ENCODE data around the gene DEPDC5.
"Not testable (repeated sequence)": the region's sequence is repeated elsewhere in the genome, so short reads cannot be mapped to it uniquely, and the experiment has no call there.

The DEPDC5 gene

GRCh38 chr22:31753634-31754501 lies at the start of gene DEPDC5:
Gene DEPDC5, plus strand, starts transcription at chr22:31754019. Its CDS starts 903 bp downstream, at chr22:31754922.
- DNase-seq = peak; percentile 88

- DNase-seq = no peak
Measured at GRCh38 chr22:31707519-31707918, 46.3 kb upstream of the DEPDC5 start.

GRCh38 chr22:31711226-31711625 lies 42.6 kb upstream of the DEPDC5 start:
- DNase-seq = not testable (repeated sequence)

GRCh38 chr22:31715147-31715778 lies 38.6 kb upstream of the DEPDC5 start:
- no peak for DNase-seq

GRCh38 chr22:31719850-31720471 lies 33.9 kb upstream of the DEPDC5 start:
- DNase-seq = no peak

- DNase-seq = no peak
Measured at GRCh38 chr22:31723723-31724122, 30.1 kb upstream of the DEPDC5 start.

GRCh38 chr22:31726692-31727091 lies 27.1 kb upstream of the DEPDC5 start:
- DNase-seq = no peak

- no peak for DNase-seq
Measured at GRCh38 chr22:31728857-31729256, 25.0 kb upstream of the DEPDC5 start.

- no peak for DNase-seq
Measured at GRCh38 chr22:31730344-31730711, 23.5 kb upstream of the DEPDC5 start.

GRCh38 chr22:31732089-31732829 lies 21.6 kb upstream of the DEPDC5 start:
- no peak for DNase-seq

GRCh38 chr22:31733580-31734079 lies 20.2 kb upstream of the DEPDC5 start:
- DNase-seq = no peak

GRCh38 chr22:31734512-31734911 lies 19.3 kb upstream of the DEPDC5 start:
- no peak for DNase-seq

GRCh38 chr22:31736458-31736857 lies 17.4 kb upstream of the DEPDC5 start:
- no peak for DNase-seq

GRCh38 chr22:31737932-31738331 lies 15.9 kb upstream of the DEPDC5 start:
- DNase-seq = no peak

GRCh38 chr22:31738566-31738965 lies 15.3 kb upstream of the DEPDC5 start:
- DNase-seq = no peak

GRCh38 chr22:31739795-31740201 lies 14.0 kb upstream of the DEPDC5 start:
- no peak for DNase-seq

GRCh38 chr22:31740314-31740713 lies 13.5 kb upstream of the DEPDC5 start:
- not testable (repeated sequence) for DNase-seq

- no peak for DNase-seq
Measured at GRCh38 chr22:31742115-31742514, 11.7 kb upstream of the DEPDC5 start.

GRCh38 chr22:31742682-31743081 lies 11.1 kb upstream of the DEPDC5 start:
- DNase-seq = no peak

GRCh38 chr22:31743871-31744270 lies 9.9 kb upstream of the DEPDC5 start:
- DNase-seq = no peak

- DNase-seq = no peak
Measured at GRCh38 chr22:31747441-31747840, 6.4 kb upstream of the DEPDC5 start.

- DNase-seq = no peak
Measured at GRCh38 chr22:31748490-31748889, 5.3 kb upstream of the DEPDC5 start.
